ENCODE measurements around the gene HTR2C.

HTR2C gene

GRCh38 chrX:114715096-114715495, 131.2 kb downstream of the HTR2C start:
- TF ChIP-seq CTCF (conservative IDR thresholded peaks at IDR 0.05) = no peak

GRCh38 chrX:114717921-114718320, 134.0 kb downstream of the HTR2C start:
- TF ChIP-seq CTCF (conservative IDR thresholded peaks at IDR 0.05) = peak; percentile 33

More at GRCh38 chrX:114715096-114715495, 131.2 kb downstream of the HTR2C start:
- no peak overlapping the region for H3K27ac ChIP-seq

GRCh38 chrX:114766541-114766940, 182.7 kb downstream of the HTR2C start:
- TF ChIP-seq CTCF (conservative IDR thresholded peaks at IDR 0.05) = no peak
- no peak overlapping the region for H3K27ac ChIP-seq

More at GRCh38 chrX:114717921-114718320, 134.0 kb downstream of the HTR2C start:
- H3K27ac ChIP-seq = no peak overlapping the region

GRCh38 chrX:114774691-114775090, 190.8 kb downstream of the HTR2C start:
- TF ChIP-seq CTCF (conservative IDR thresholded peaks at IDR 0.05) = no peak
- no peak overlapping the region for H3K27ac ChIP-seq

GRCh38 chrX:114782925-114783324, 199.0 kb downstream of the HTR2C start:
- no peak overlapping the region for H3K27ac ChIP-seq
- TF ChIP-seq CTCF (conservative IDR thresholded peaks at IDR 0.05) = no peak

- no peak for TF ChIP-seq CTCF (conservative IDR thresholded peaks at IDR 0.05)
- no peak overlapping the region for H3K27ac ChIP-seq
Observed at GRCh38 chrX:114787061-114787460, 203.2 kb downstream of the HTR2C start.

- H3K27ac ChIP-seq = no peak overlapping the region
- TF ChIP-seq CTCF (conservative IDR thresholded peaks at IDR 0.05) = no peak
Observed at GRCh38 chrX:114797494-114797893, 213.6 kb downstream of the HTR2C start.
